GM23248 (cell line): ENCODE results near the gene CHRM4.

ENCODE experiments used
- EZH2 ChIP-seq: fragments of 200-600 bp; sonication (generic); IDR thresholded peaks from 2 replicates; pipeline ENCODE4 v1.6.1; 2018; ENCODE audit warnings: antibody characterized with exemption, mild to moderate bottlenecking; ENCODE audit not compliant: insufficient read depth, poor library complexity, severe bottlenecking
- EZH2phosphoT487 ChIP-seq: fragments of 200-600 bp; sonication (generic); IDR thresholded peaks from 2 replicates; pipeline ENCODE4 v1.6.1; 2018; ENCODE audit warnings: antibody characterized with exemption, moderate library complexity, mild to moderate bottlenecking, low read depth; ENCODE audit not compliant: insufficient read depth

DNA sequence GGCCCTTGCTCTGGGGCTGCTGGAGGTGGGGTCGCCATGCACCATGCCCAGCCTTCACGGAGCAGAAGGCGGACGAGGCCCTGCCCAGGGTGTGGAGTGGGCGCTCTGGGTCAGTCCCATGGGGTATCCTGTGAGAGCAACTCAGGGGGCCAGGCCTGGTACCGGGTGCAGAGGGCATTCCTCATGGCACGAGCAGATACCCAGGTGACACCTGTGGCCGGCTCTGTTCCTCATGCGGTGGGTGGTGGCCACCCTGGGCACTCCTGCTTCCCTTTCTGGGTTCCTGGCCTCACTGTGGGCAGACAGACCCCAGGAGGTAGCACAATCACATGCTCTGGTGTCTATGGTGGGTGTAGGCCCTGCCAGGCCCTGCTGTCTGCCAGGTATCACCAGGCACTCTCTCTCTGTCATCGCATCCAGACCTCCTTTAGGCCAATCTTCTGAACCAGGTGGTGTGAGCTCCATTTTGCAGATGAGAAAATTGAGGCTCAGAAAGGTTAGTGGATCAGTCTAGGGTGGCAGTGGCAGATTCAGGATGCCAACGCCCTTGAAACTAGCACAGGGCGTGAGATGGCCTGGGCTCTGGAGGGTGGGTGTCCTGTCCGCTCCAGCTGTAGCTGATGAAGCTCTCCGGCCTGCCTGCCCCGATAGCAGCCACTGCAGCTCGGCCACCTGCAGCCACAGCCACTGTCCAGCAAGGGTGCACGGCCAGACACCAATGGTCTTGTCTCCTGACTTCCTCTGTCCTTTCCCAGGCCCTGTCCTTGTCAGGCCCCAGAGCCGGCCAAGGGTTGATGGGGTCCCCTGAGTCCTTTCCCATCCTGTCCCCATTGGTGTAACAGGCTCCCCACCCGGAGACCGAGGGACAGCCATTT, 29.2 kb downstream of the CHRM4 start:
- TF ChIP-seq EZH2 (no peak), EZH2phosphoT487 (no peak)
